Measurements from ENCODE around the gene GPC3. TPM values are rescaled to one million over a fixed set of nuclear protein-coding genes. Genes with fewer than 3 reads are reported as not detected.
A peak's percentile ranks its signal among the peaks of the same experiment; 100 is the strongest.
"Not testable (repeated sequence)": the region's sequence is repeated elsewhere in the genome, so short reads cannot be mapped to it uniquely, and the experiment has no call there.

Gene GPC3
- total RNA-seq, 1 donor from 2014 or later, result not detected

- no peak for DNase-seq
Observed at GRCh38 chrX:133747196-133747595, 238.2 kb downstream of the GPC3 start.

GRCh38 chrX:133746593-133746992 lies 238.8 kb downstream of the GPC3 start:
- no peak for DNase-seq

GRCh38 chrX:133745349-133745748 lies 240.0 kb downstream of the GPC3 start:
- DNase-seq, result no peak

GRCh38 chrX:133742602-133743305 lies 242.6 kb downstream of the GPC3 start:
- no peak for DNase-seq

- DNase-seq, result no peak
Observed at GRCh38 chrX:133741303-133741702, 244.1 kb downstream of the GPC3 start.

- no peak for DNase-seq
Observed at GRCh38 chrX:133726642-133727041, 258.8 kb downstream of the GPC3 start.

GRCh38 chrX:133726211-133726630 lies 259.2 kb downstream of the GPC3 start:
- DNase-seq, result peak; percentile 4

- no peak for DNase-seq
Observed at GRCh38 chrX:133723930-133724329, 261.5 kb downstream of the GPC3 start.

- no peak for DNase-seq
Observed at GRCh38 chrX:133722756-133723155, 262.6 kb downstream of the GPC3 start.

- DNase-seq, result not testable (repeated sequence)
Observed at GRCh38 chrX:133720269-133720668, 265.1 kb downstream of the GPC3 start.

- DNase-seq, result no peak
Observed at GRCh38 chrX:133715715-133716114, 269.7 kb downstream of the GPC3 start.

- DNase-seq, result no peak
Observed at GRCh38 chrX:133709501-133709900, 275.9 kb downstream of the GPC3 start.

- DNase-seq, result no peak
Observed at GRCh38 chrX:133706890-133707289, 278.5 kb downstream of the GPC3 start.

- DNase-seq, result no peak
Observed at GRCh38 chrX:133702230-133702629, 283.2 kb downstream of the GPC3 start.

GRCh38 chrX:133699023-133699728 lies 286.2 kb downstream of the GPC3 start:
- DNase-seq, result no peak

- DNase-seq, result no peak
Observed at GRCh38 chrX:133698298-133698697, 287.1 kb downstream of the GPC3 start.

GRCh38 chrX:133697656-133698055 lies 287.7 kb downstream of the GPC3 start:
- no peak for DNase-seq

- no peak for DNase-seq
Observed at GRCh38 chrX:133689997-133690599, 295.3 kb downstream of the GPC3 start.

- DNase-seq, result no peak
Observed at GRCh38 chrX:133685822-133686221, 299.6 kb downstream of the GPC3 start.

GRCh38 chrX:133681897-133682296 lies 303.5 kb downstream of the GPC3 start:
- no peak for DNase-seq

GRCh38 chrX:133681421-133681820 lies 304.0 kb downstream of the GPC3 start:
- DNase-seq, result no peak

- no peak for DNase-seq
Observed at GRCh38 chrX:133677123-133678063, 308.0 kb downstream of the GPC3 start.
